ENCODE data around the gene ATG2B. TPM values are rescaled to one million over a fixed set of nuclear protein-coding genes. Genes with fewer than 3 reads are reported as not detected.

The ATG2B gene
- total and polyA plus RNA-seq, 2 of the 4 experiments (the other 2 are of a cell fraction), result 6.9 to 22.0 TPM

- H2BK5ac ChIP-seq (ENCODE audit: low read depth, low read length, poor library complexity, severe bottlenecking), result no peak overlapping the region
- no peak overlapping the region for H3K14ac ChIP-seq (replicated peaks; ENCODE audit: low read depth, low read length)
- in situ Hi-C loops (cut with MboI; ENCODE audit: low sequenced_read_pairs), result no loop called here
- H2BK20ac ChIP-seq (ENCODE audit: low read depth, low read length), result no peak overlapping the region
- no peak overlapping the region for H4K8ac ChIP-seq (ENCODE audit: low read depth in 2 of 2, low read length in 2 of 2)
- CTCF ChIA-PET, result interaction anchor here (0.6 to 1.0 kb wide), 3 partner anchors 9 to 88 kb away, joined by 3 to 4 read pairs (median 3); no protein-coding TSS in a partner anchor
- no peak for DNase-seq
- no peak overlapping the region for H2BK120ac ChIP-seq (ENCODE audit: low read depth, low read length)
- no CpG with 5 or more reads among the region's 3 CpGs for WGBS, 2 experiments (ENCODE audit: extremely low coverage in 2 of 2, insufficient read length in 1 of 2)
- H3K18ac ChIP-seq (ENCODE audit: low read depth, low read length), result no peak overlapping the region
- no peak overlapping the region for H2AFZ ChIP-seq (replicated peaks; ENCODE audit: low read length, poor library complexity)
- H4K91ac ChIP-seq (ENCODE audit: insufficient read depth, low read depth, low read length), result no peak overlapping the region
- peaks cover 34 to 36% of the 10 kb centered on the region in 2 experiments for H3K79me1 ChIP-seq (ENCODE audit: low read depth in 1 of 2, low read length in 2 of 2)
- no peak overlapping the region for H2AK5ac ChIP-seq (ENCODE audit: low read depth, low read length)
- H3K9me1 ChIP-seq (ENCODE audit: insufficient read depth, low read length), result peaks cover 5% of the 10 kb centered on the region; the same call in 1 of the 2 replicates
- H3K23ac ChIP-seq (ENCODE audit: low read depth, low read length), result no peak overlapping the region
- dilution Hi-C loops (cut with HindIII; ENCODE audit: low sequenced_read_pairs, unreplicated experiment), result no loop called here
- H2AK9ac ChIP-seq (replicated peaks; ENCODE audit: low read depth, low read length, poor library complexity), result no peak overlapping the region
- no peaks in the 10 kb centered on the region for H3K9me3 ChIP-seq (ENCODE audit: control insufficient read depth, insufficient read depth, low read length)
- BruUV-seq (replicated peaks), result no TSS peak
- no peaks in the 10 kb centered on the region for H3K27me3 ChIP-seq (ENCODE audit: control insufficient read depth, insufficient read depth, low read length)
- intact Hi-C loops (cut with micrococcal nuclease), result no loop called here
- no peak overlapping the region for H3K56ac ChIP-seq (ENCODE audit: extremely low read depth, insufficient read depth, low read length)
- TF ChIP-seq SMC3 (IDR thresholded peaks at IDR 0.05; ENCODE audit: low read depth, low read length) (no peak), MXI1 (IDR thresholded peaks at IDR 0.05; ENCODE audit: borderline replicate concordance, low read depth, low read length) (no peak), RCOR1 (IDR thresholded peaks at IDR 0.05; ENCODE audit: insufficient replicate concordance, low read length) (no peak), MAFK (IDR thresholded peaks at IDR 0.05; ENCODE audit: low read depth, low read length) (no peak), NFE2L2 (IDR thresholded peaks at IDR 0.05; ENCODE audit: low read depth, low read length) (no peak), RAD21 (IDR thresholded peaks at IDR 0.05; ENCODE audit: low read length) (no peak), POLR2A (IDR thresholded peaks at IDR 0.05; ENCODE audit: low read depth, low read length) (no peak), ELK1 (IDR thresholded peaks at IDR 0.05; ENCODE audit: borderline replicate concordance, low read depth, low read length) (no peak), RFX5 (IDR thresholded peaks at IDR 0.05; ENCODE audit: low read depth, low read length) (no peak)
- H4K5ac ChIP-seq (ENCODE audit: low read depth, low read length), result no peak overlapping the region
- 0 out of 2 replicates have a peak, but pooled peaks cover 2% of the 10 kb centered on the region for H3K36me3 ChIP-seq (ENCODE audit: control insufficient read depth, insufficient read depth, low read length)
- H3K27ac ChIP-seq (ENCODE audit: insufficient read depth, low read length), result no peak overlapping the region
- no peak overlapping the region for H3K4me3 ChIP-seq (ENCODE audit: insufficient read depth, low read depth, low read length)
- H3K4me2 ChIP-seq (ENCODE audit: low read depth, low read length), result no peak overlapping the region
- 0 out of 2 replicates have a peak, but pooled peaks cover 3% of the 10 kb centered on the region for H4K20me1 ChIP-seq (ENCODE audit: insufficient read depth, low read length)
- no peak overlapping the region for H3K9ac ChIP-seq (ENCODE audit: low read depth, low read length)
- no peak overlapping the region for H3K4ac ChIP-seq (ENCODE audit: low read depth, low read length)
- POLR2A ChIA-PET (ENCODE audit: unreplicated experiment), result no interaction called here
- no peaks in the 10 kb centered on the region for H3K4me1 ChIP-seq (ENCODE audit: control insufficient read depth, insufficient read depth, low read length)
- no peak overlapping the region for H2BK15ac ChIP-seq (ENCODE audit: low read depth, low read length)
- ATAC-seq (ENCODE audit: low read depth), result no peak
These were observed 10.4 kb upstream of the ATG2B start for GRCh38 chr14:96373538-96373937.

All from IMR-90 (cell line).